Ishikawa (cell line): ENCODE results near the gene SLC44A1.

ENCODE experiments used
- CEBPB ChIP-seq: IDR thresholded peaks from 2 replicates; pipeline ENCODE4 v1.6.1; 2012
- CREB1 ChIP-seq: IDR thresholded peaks from 2 replicates; pipeline ENCODE4 v1.6.1; 2012; ENCODE audit warnings: low read depth
- EGR1 ChIP-seq: IDR thresholded peaks from 2 replicates; pipeline ENCODE4 v1.6.1; 2012
- EP300 ChIP-seq: IDR thresholded peaks from 2 replicates; pipeline ENCODE4 v1.6.1; 2012; ENCODE audit warnings: borderline replicate concordance
- FOXM1 ChIP-seq: IDR thresholded peaks from 2 replicates; pipeline ENCODE4 v1.6.1; 2012; ENCODE audit warnings: low read depth, borderline replicate concordance
- MAX ChIP-seq: IDR thresholded peaks from 2 replicates; pipeline ENCODE4 v1.6.1; 2012
- NFIC ChIP-seq: IDR thresholded peaks from 2 replicates; pipeline ENCODE4 v1.6.1; 2012
- RAD21 ChIP-seq: IDR thresholded peaks from 2 replicates; pipeline ENCODE4 v1.6.1; 2012; ENCODE audit warnings: low read depth
- REST ChIP-seq: IDR thresholded peaks from 2 replicates; pipeline ENCODE4 v1.6.1; 2012; ENCODE audit warnings: low read depth, mild to moderate bottlenecking
- TAF1 ChIP-seq: IDR thresholded peaks from 2 replicates; pipeline ENCODE4 v1.6.1; 2012; ENCODE audit warnings: low read depth, mild to moderate bottlenecking
- TCF12 ChIP-seq: IDR thresholded peaks from 2 replicates; pipeline ENCODE4 v1.6.1; 2012; ENCODE audit warnings: low read depth
- TEAD4 ChIP-seq: IDR thresholded peaks from 2 replicates; pipeline ENCODE4 v1.6.1; 2012
- USF1 ChIP-seq: IDR thresholded peaks from 2 replicates; pipeline ENCODE4 v1.6.1; 2012
- YY1 ChIP-seq: IDR thresholded peaks from 2 replicates; pipeline ENCODE4 v1.6.1; 2012; ENCODE audit warnings: low read depth
- ZBTB7A ChIP-seq: IDR thresholded peaks from 2 replicates; pipeline ENCODE4 v1.6.1; 2012; ENCODE audit warnings: low read depth

SLC44A1 gene

GRCh38 chr9:105244003-105244733 is at the start of gene SLC44A1:
Gene SLC44A1, plus strand, starts transcription at chr9:105244651. Its CDS starts 218 bp downstream, at chr9:105244869.
- TF ChIP-seq RAD21: no peak
- no peak; the same call in 1 of the 2 replicates for TF ChIP-seq CEBPB
- 0 out of 2 replicates have a peak, but pooled peaks have one; percentile 17 for TF ChIP-seq EP300
- TF ChIP-seq YY1: peak; percentile 84
- peak; percentile 79 for TF ChIP-seq NFIC
- no peak for TF ChIP-seq REST
- peak; percentile 74 for TF ChIP-seq TAF1
- TF ChIP-seq TCF12: peak; percentile 78
- TF ChIP-seq TEAD4: no peak
- TF ChIP-seq ZBTB7A: no peak
- peak; percentile 61 for TF ChIP-seq USF1
- TF ChIP-seq CREB1: no peak
- 0 out of 2 replicates have a peak, but pooled peaks have one; percentile 7 for TF ChIP-seq EGR1
- peak; percentile 97 for TF ChIP-seq MAX
- TF ChIP-seq FOXM1: peak; percentile 41; the same call in 1 of the 2 replicates

- no peak for TF ChIP-seq CEBPB
- no peak for TF ChIP-seq YY1
- no peak for TF ChIP-seq CREB1
- no peak for TF ChIP-seq USF1
- no peak for TF ChIP-seq EGR1
- TF ChIP-seq TCF12: no peak
- no peak for TF ChIP-seq RAD21
Observed at GRCh38 chr9:105195259-105195658, 49.2 kb upstream of the SLC44A1 start.

GRCh38 chr9:105198023-105198422 is 46.4 kb upstream of the SLC44A1 start:
- TF ChIP-seq TAF1 (no peak), YY1 (no peak), NFIC (no peak), ZBTB7A (no peak), TCF12 (no peak), EGR1 (no peak), MAX (no peak), TEAD4 (no peak), EP300 (no peak), CREB1 (no peak), CEBPB (no peak), RAD21 (no peak), FOXM1 (no peak), REST (no peak)

- TF ChIP-seq TAF1: no peak
- TF ChIP-seq TCF12: no peak
- TF ChIP-seq ZBTB7A: no peak
- no peak for TF ChIP-seq CREB1
- TF ChIP-seq USF1: no peak
- TF ChIP-seq TEAD4: no peak
Observed at GRCh38 chr9:105198865-105199264, 45.6 kb upstream of the SLC44A1 start.

GRCh38 chr9:105204416-105204815 is 40.0 kb upstream of the SLC44A1 start:
- TF ChIP-seq CREB1 (no peak), ZBTB7A (no peak), REST (no peak), TCF12 (no peak), EGR1 (no peak), YY1 (no peak), TEAD4 (no peak), EP300 (no peak), TAF1 (no peak), USF1 (no peak), MAX (no peak), NFIC (no peak), CEBPB (no peak), RAD21 (no peak), FOXM1 (no peak)
